Loucy (cell line): Measurements from ENCODE around the gene PROX1.

Source experiments
- CTCF ChIP-seq: fragments of 200-600 bp; sonication (generic); conservative IDR thresholded peaks from 2 replicates; pipeline ENCODE4 v1.5.1; 2014; ENCODE audit warnings: mild to moderate bottlenecking, antibody characterized with exemption, low read length
- EZH2phosphoT487 ChIP-seq: fragments of 200-600 bp; IDR thresholded peaks from 2 replicates; pipeline ENCODE4 v1.6.1; 2018; ENCODE audit warnings: antibody characterized with exemption, mild to moderate bottlenecking, moderate library complexity, borderline replicate concordance

DNA sequence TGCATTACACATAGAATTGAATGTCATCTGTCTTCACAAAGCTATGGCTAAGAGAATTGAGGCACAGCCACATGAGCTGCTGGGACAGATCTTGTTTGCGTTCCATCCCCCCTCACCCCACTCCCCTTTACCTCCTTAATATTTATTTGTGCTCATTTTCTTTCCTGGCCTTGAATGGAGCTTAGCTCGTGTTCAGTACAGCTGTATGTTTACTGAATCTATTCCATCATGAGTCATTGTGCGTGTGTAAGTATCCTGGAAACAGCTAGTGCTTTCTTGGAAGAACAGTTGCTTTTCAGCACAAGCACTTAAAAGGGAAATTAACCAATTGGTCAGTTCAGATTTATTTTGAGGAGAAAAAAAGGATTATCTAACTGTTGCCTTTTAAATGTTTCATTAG is 14.7 kb downstream of the PROX1 start:
- TF ChIP-seq CTCF (no peak), EZH2phosphoT487 (no peak)
